ENCODE results near the gene SPRYD4.

The SPRYD4 gene

GRCh38 chr12:56522411-56523193 lies 54.2 kb downstream of the SPRYD4 start (continued):
- TF ChIP-seq CTCF (tag by site-specific recombination; IDR thresholded peaks at IDR 0.05): no peak
- no peak for TF ChIP-seq ZFP3 (tag by site-specific recombination; IDR thresholded peaks at IDR 0.05; ENCODE audit: low read depth)
- no peak for TF ChIP-seq ZNF23 (tag by site-specific recombination; IDR thresholded peaks at IDR 0.05; ENCODE audit: borderline replicate concordance)
- TF ChIP-seq MZF1 (tag by site-specific recombination; IDR thresholded peaks at IDR 0.05; ENCODE audit: borderline replicate concordance): no peak

- Histone ChIP-seq H3K27ac (ENCODE audit: extremely low read depth, low read depth, low read length) (no peak overlapping the region), H3K4me1 (ENCODE audit: control insufficient read depth, insufficient read depth, low read length) (peaks cover 5% of the 10 kb centered on the region; the same call in 1 of the 2 replicates), H3K9me3 (ENCODE audit: control insufficient read depth, insufficient read depth, low read depth, low read length) (no peaks in the 10 kb centered on the region), H3K4me3 (ENCODE audit: low read depth, low read length) (no peak overlapping the region), H3K36me3 (ENCODE audit: control insufficient read depth in 2 of 2, insufficient read depth in 1 of 2, low read length in 2 of 2) (no peaks in the 10 kb centered on the region; a peak in 1 of 3 replicates)
- TF ChIP-seq ZSCAN30 (tag by site-specific recombination; IDR thresholded peaks at IDR 0.05) (no peak), ZNF10 (tag by site-specific recombination; IDR thresholded peaks at IDR 0.05) (peak; percentile 61; the same call in 1 of the 2 replicates)
- POLR2A ChIA-PET: no interaction called here
- CTCF ChIA-PET: interaction anchor here (1.3 kb wide), 1 partner anchor 15 kb away, joined by 3 read pairs; no protein-coding TSS in a partner anchor
These were observed 60.5 kb downstream of the SPRYD4 start for GRCh38 chr12:56528846-56529245.

All from HEK293 (cell line).